GM12878 (cell line): Measurements from ENCODE around the gene SNCA.

Source experiments
- ATF3 ChIP-seq: IDR thresholded peaks from 2 replicates; pipeline ENCODE4 v1.6.1; 2011; ENCODE audit warnings: low read depth, mild to moderate bottlenecking, low read length, moderate library complexity, borderline replicate concordance; ENCODE audit errors: extremely low read depth
- BCLAF1 ChIP-seq: fragments of 450-650 bp; IDR thresholded peaks from 2 replicates; pipeline ENCODE4 v1.6.1; 2017; ENCODE audit warnings: antibody characterized with exemption, mild to moderate bottlenecking, moderate library complexity
- CHD1 ChIP-seq: IDR thresholded peaks from 2 replicates; pipeline ENCODE4 v1.6.1; 2012; ENCODE audit warnings: low read depth, low read length, improper control_type of control experiment
- CTCF ChIP-seq, 3 experiments: IDR thresholded peaks in 2 of 3; conservative IDR thresholded peaks in 1 of 3; 2 replicates each; pipeline ENCODE4 v1.5.1; 2011; ENCODE audit warnings: low read depth in 3 of 3, low read length in 3 of 3, mild to moderate bottlenecking in 3 of 3, control low read depth in 2 of 3, moderate library complexity in 2 of 3, inconsistent platforms in 1 of 3, mixed read lengths in 1 of 3; ENCODE audit not compliant: control insufficient read depth in 2 of 3, insufficient read depth in 1 of 3; ENCODE audit errors: extremely low read depth in 1 of 3
- EZH2 ChIP-seq: IDR thresholded peaks from 2 replicates; pipeline ENCODE4 v1.6.1; 2012; ENCODE audit warnings: low read depth, mild to moderate bottlenecking, control low read depth, inconsistent platforms, low read length, borderline replicate concordance; ENCODE audit not compliant: control insufficient read depth
- GABPA ChIP-seq: IDR thresholded peaks from 2 replicates; pipeline ENCODE4 v1.6.1; 2014; ENCODE audit warnings: antibody characterized with exemption, low read depth, mild to moderate bottlenecking, inconsistent platforms
- MXI1 ChIP-seq: fragments of 150-350 bp; IDR thresholded peaks from 2 replicates; pipeline ENCODE4 v1.6.1; 2011; ENCODE audit warnings: low read depth, mild to moderate bottlenecking, inconsistent platforms, low read length, improper control_type of control experiment
- MYC ChIP-seq: IDR thresholded peaks from 2 replicates; pipeline ENCODE4 v1.6.1; 2011; ENCODE audit warnings: mild to moderate bottlenecking, low read length, moderate library complexity, inconsistent platforms; ENCODE audit not compliant: insufficient read depth, insufficient replicate concordance, insufficient read length, severe bottlenecking
- POLR2A ChIP-seq: IDR thresholded peaks from 2 replicates; pipeline ENCODE4 v1.6.1; 2011; ENCODE audit warnings: low read depth, mild to moderate bottlenecking, low read length
- REST ChIP-seq: IDR thresholded peaks from 2 replicates; pipeline ENCODE4 v1.6.1; 2012; ENCODE audit warnings: mild to moderate bottlenecking, low read depth, low read length
- TAF1 ChIP-seq: IDR thresholded peaks from 2 replicates; pipeline ENCODE4 v1.6.1; 2011; ENCODE audit warnings: mild to moderate bottlenecking, low read depth, low read length, borderline replicate concordance
- USF2 ChIP-seq: IDR thresholded peaks from 2 replicates; pipeline ENCODE4 v1.6.1; 2011; ENCODE audit warnings: low read depth, low read length, improper control_type of control experiment, borderline replicate concordance
- YBX1 ChIP-seq: fragments of 450-650 bp; IDR thresholded peaks from 2 replicates; pipeline ENCODE4 v1.6.1; 2016; ENCODE audit warnings: antibody characterized with exemption

GRCh38 chr4:89674876-89675459 lies 162.0 kb downstream of the SNCA start:
- TF ChIP-seq TAF1 = no peak
- no peak for TF ChIP-seq CTCF (IDR thresholded peaks at IDR 0.05 in 2 of 3, conservative IDR thresholded peaks at IDR 0.05 in 1 of 3; ENCODE audit: control insufficient read depth in 2 of 3, extremely low read depth in 1 of 3, insufficient read depth in 1 of 3, low read depth in 3 of 3, low read length in 3 of 3)
- no peak for TF ChIP-seq EZH2
- TF ChIP-seq USF2 = no peak
- no peak for TF ChIP-seq CHD1
- no peak for TF ChIP-seq MXI1
- no peak for TF ChIP-seq ATF3
- no peak for TF ChIP-seq YBX1
- no peak for TF ChIP-seq BCLAF1
- TF ChIP-seq GABPA = no peak
- no peak for TF ChIP-seq POLR2A
- TF ChIP-seq MYC = no peak
- no peak for TF ChIP-seq REST
